ENCODE measurements around the gene CFAP100.

DNA sequence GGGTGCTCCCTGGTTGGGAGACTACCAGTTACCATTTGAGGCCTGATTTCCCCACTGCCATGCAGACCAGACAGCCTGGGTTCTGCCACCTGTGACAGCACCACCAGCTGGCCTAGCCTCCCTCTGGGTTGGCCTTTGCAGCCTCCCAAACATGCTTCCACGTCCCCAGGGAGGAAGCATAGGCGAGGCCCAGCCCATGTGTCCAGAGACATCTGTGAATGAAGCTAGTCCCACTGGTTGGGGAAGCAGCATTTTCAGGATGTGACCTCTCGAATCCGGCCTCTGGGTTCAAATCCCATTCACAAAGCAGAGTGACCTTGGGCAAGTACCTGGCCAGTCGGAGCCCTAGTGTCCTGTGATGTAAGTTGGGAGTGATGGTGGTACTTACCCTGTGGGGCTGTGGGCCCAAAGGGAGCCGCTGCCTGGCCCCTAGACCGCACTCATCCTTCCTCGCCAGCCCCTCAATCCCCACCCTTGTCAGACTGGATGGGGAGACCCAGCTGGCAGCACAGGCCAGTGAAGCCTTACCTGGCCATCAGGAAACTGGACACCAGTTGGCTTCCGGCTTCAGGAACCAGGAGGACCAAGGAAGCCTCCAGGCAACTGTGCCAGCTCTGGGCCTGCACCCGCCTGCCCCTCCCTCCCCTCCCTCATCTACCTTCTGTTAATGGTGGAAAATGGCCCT lies 43.5 kb upstream of the CFAP100 start:
- TF ChIP-seq KLF8 (tag by site-specific recombination; IDR thresholded peaks at IDR 0.05) (no peak), ZNF146 (tag by site-specific recombination; IDR thresholded peaks at IDR 0.05) (no peak), ZNF561 (tag by site-specific recombination; IDR thresholded peaks at IDR 0.05; ENCODE audit: borderline replicate concordance) (no peak), ZNF239 (tag by site-specific recombination; IDR thresholded peaks at IDR 0.05) (no peak)
- TF ChIP-seq, protein P1, sequence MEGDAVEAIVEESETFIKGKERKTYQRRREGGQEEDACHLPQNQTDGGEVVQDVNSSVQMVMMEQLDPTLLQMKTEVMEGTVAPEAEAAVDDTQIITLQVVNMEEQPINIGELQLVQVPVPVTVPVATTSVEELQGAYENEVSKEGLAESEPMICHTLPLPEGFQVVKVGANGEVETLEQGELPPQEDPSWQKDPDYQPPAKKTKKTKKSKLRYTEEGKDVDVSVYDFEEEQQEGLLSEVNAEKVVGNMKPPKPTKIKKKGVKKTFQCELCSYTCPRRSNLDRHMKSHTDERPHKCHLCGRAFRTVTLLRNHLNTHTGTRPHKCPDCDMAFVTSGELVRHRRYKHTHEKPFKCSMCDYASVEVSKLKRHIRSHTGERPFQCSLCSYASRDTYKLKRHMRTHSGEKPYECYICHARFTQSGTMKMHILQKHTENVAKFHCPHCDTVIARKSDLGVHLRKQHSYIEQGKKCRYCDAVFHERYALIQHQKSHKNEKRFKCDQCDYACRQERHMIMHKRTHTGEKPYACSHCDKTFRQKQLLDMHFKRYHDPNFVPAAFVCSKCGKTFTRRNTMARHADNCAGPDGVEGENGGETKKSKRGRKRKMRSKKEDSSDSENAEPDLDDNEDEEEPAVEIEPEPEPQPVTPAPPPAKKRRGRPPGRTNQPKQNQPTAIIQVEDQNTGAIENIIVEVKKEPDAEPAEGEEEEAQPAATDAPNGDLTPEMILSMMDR (tag by site-specific recombination; IDR thresholded peaks at IDR 0.05) = no peak
- TF ChIP-seq, protein P2, sequence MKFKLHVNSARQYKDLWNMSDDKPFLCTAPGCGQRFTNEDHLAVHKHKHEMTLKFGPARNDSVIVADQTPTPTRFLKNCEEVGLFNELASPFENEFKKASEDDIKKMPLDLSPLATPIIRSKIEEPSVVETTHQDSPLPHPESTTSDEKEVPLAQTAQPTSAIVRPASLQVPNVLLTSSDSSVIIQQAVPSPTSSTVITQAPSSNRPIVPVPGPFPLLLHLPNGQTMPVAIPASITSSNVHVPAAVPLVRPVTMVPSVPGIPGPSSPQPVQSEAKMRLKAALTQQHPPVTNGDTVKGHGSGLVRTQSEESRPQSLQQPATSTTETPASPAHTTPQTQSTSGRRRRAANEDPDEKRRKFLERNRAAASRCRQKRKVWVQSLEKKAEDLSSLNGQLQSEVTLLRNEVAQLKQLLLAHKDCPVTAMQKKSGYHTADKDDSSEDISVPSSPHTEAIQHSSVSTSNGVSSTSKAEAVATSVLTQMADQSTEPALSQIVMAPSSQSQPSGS (tag by site-specific recombination; IDR thresholded peaks at IDR 0.05; ENCODE audit: low read depth) = no peak
